NCI-H2029 treated with DMSO at 0.1 percent for 48 hours (cell line): ENCODE measurements around the gene LRRK1.
"Not testable (repeated sequence)": the region's sequence is repeated elsewhere in the genome, so short reads cannot be mapped to it uniquely, and the experiment has no call there.

Experiments used
- DNase-seq: peaks from one replicate; lab custom pipeline; 2025; lab: John Stamatoyannopoulos, UW

LRRK1 gene

GRCh38 chr15:101070502-101071273, 151.5 kb downstream of the LRRK1 start:
- DNase-seq: peak; percentile 1

DNA sequence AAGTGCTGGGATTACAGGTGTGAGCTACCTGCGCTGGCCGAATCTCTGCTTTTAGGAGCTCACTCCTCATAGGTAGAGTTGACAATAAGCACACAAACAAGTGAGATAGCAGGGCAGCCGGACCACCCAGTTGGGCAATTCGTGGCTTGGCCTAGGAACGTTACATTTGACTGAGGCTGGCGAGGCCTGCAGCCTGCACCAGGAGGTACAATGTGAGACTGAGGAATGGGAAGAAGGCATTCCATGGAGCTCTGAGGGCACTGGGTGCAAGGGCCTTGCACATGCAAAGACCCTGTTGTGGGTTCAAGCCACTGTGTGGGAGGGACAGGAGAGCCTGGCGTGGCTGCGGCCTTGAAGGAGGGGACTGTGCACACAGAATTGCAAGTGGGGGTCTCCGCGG, 152.5 kb downstream of the LRRK1 start:
- DNase-seq: no peak

- not testable (repeated sequence) for DNase-seq
Observed at GRCh38 chr15:101072235-101072634, 153.1 kb downstream of the LRRK1 start.

DNA sequence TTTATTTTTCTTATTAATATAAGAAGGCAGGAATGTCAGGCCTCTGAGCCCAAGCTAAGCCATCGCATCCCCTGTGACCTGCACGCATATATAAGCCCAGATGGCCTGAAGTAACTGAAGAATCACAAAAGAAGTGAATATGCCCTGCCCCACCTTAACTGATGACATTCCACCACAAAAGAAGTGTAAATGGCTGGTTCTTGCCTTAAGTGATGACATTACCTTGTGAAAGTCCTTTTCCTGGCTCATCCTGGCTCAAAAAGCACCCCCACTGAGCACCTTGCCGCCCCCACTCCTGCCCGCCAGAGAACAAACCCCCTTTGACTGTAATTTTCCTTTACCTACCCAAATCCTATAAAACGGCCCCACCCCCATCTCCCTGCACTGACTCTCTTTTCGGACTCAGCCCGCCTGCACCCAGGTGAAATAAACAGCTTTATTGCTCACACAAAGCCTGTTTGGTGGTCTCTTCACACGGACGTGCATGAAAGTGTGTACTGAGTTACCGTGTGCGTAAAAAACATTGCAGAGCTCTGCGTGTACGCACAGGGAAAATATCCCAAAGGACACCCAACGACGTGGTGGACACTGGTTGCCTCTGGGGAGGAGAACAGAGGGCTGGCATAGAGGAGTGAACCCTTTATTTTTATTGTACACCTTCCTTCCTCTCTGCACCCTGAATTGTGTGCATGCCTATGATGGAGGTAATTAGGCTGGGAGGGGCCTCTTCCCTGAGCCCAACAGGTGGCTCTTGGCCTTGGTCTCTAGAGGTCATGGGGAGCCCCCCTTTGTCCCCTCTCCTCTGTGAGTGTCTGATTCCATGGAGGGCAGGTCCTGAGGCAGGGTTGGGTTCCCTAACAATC, 158.9 kb downstream of the LRRK1 start:
- not testable (repeated sequence) for DNase-seq

DNA sequence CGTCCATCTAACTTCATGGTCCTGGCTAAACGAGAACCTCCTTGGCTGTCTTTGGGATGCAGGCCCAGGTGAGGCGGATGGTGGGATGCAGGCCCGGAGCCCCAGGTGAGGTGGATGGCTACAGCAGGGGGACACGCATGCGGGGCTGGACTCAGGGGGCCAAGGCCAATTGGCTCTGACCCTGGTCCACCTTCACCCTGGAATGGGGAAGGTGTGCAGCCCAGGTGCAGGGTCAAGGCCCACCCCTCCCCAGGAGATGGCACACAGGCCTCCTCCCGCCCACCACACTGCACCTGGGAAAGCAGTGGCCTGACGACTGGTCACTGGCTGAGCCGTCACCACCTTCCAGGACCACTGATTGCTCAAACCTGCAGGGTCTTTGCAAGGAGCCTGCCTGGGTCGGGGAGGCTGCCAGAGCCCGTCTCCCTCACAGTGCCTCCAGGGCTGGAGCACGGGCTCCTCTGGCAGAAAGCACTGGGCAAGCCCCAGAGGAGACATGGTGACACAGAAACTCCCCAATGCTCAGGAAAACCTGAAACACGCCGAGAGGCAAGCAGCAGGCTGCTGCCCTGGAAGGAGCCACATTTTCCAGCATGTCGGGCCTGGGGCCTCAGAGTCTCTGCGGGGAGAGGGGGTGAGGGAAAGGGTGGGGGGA, 159.6 kb downstream of the LRRK1 start:
- no peak for DNase-seq

GRCh38 chr15:101081900-101082299, 162.7 kb downstream of the LRRK1 start:
- no peak for DNase-seq

DNA sequence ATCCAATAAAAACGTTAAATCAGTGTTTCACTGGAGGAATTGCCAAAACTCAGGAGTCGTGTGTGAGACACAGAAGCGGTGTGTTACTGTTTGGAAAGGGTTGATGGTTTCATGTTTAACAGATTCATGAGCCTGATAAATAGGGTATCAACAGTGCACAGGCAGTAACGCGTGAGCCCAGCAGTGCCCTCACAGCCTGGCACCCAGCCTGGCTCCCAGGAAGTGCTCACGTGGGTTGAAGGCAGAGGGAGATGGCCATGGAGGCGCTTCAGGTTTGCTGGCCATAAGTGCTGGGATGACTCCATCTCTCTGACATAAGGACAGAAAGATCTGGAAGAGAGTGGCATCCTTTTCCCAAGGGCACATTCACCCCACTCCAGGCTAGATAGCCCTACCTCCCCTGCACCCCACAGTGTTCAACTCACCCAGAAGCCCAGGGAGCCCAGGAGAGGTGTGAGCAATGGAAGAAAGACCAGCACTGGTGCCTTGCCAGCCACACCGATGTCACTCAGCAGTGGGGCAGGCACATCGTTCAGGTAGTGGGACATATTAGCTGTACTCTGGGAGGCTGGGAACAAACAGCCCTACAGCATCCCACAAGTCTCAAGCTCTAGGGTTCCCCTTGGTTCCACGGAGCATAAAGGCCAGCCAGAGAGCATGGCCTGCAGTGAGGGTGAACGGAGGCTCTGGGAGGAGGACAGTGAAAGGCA, 164.3 kb downstream of the LRRK1 start:
- no peak for DNase-seq

DNA sequence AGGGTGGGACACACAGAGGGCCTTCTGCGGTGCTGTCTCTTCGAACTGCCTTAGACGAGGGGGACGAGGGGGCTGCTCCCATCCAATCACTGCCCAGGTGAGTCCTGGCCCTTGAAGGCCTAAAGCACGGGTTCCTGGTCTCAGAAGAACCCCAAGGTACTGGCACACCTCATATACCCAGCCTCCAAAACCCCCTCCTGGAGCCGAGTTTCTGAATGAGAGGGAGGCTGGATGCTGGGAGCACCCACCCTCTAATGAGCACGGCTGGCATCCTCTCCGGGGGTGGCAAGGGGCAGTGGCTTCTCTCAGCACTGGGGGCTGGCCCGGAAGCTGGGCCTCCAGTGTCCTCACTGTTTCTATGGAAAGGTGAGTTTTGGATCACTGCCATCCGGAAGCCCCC, 165.6 kb downstream of the LRRK1 start:
- no peak for DNase-seq

DNA sequence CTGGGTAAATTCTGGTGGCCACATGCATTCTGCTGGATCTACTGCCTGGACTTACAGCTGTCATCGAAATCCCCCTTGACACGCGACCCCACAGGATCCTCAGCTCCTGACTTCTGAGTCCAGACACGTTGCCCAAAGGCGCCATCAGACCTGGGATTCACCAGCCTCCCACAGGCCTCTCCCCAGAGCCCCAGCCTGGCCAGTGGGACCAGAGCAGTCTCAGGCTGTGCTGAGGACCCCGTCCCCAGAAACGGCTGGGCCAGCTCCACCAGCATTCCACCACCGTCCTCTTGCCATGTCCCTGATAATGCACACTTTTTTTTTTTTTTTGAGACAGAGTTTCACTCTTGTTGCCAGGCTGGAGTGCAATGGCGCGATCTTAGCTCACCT, 166.1 kb downstream of the LRRK1 start:
- DNase-seq: no peak

DNA sequence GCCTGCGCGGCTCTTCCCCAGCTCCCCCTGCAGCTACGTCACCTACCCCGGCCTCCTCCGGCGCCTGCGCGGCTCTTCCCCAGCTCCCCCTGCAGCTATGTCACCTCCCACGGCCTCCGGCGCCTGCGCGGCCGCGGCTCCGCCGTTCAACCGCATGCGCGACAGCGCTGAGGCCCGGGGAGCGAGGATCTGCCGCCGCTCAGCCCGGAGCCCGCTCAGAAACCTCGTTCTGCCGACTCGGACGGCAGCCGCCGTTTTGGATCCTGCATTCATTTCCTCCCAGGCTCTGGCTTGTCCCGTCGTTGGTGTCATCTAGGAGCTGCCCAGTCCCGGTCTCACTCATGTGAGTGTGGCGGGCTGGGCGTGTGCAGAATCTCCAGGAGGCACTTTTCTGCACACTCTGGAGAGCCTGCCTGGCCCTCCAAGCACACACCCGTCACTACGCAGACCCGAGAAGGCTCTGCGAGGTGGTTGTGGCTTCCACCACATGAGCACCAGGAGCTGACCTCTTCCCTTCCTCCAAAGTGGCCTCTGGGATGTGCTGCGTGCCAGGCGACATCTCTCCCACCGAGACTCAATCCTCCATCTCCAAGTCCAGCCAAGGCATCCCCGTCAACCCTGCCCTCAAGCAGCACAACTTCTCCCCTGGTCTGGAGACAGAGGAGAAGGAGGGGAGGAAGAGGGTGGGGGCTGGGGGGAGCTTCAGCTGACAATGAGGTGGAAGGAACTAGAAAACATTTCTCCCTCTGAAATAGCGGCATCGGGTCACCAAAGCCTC, 167.4 kb downstream of the LRRK1 start:
- DNase-seq: no peak

DNA sequence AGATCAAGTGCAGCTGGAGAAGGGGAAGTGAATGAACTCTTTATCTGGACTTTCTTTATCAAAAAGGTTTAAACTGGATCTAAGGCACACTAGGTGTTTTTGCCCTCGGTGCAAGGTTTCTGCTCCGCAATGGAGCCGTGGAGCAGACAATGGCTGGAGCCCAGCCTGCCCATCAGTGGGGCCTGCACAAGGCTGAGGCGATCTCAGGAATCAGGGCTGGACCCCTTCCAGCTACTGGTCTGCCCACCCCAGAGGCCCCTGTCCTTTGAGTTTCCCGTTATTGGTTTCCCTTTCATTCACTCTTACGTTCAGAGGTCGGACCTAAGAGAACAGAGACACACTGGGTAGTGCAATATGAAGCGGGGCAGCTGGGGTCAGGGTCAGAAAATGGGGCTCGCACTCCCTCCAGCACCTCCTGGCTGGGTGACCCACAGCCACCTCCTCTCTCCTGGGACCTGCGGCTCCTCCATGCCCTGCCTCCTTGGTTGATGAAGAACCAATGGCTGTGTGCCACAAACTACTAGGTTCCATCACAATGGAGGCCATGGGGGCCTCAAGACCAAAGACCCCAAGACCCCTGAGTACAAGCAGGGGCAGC, 168.1 kb downstream of the LRRK1 start:
- DNase-seq: no peak

DNA sequence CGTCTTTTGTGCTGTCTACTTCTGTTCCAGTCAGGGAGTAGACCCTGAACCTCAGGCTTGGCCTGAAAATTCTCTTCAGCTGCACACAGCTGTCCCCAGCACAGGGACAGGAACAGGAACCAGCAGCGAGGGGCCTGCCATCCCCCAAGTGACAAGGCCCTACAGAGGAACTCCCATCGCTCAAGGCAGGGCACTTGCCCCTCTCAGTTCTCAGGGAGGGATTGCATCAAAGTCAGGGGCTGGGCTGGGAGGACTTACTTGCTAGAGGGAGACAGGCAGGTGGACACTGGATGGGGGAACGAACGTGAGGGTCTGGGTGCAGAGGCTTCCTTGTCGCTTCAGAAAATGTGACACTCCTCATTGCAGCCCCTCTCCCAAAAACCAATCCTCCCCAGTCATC, 169.1 kb downstream of the LRRK1 start:
- no peak for DNase-seq

DNA sequence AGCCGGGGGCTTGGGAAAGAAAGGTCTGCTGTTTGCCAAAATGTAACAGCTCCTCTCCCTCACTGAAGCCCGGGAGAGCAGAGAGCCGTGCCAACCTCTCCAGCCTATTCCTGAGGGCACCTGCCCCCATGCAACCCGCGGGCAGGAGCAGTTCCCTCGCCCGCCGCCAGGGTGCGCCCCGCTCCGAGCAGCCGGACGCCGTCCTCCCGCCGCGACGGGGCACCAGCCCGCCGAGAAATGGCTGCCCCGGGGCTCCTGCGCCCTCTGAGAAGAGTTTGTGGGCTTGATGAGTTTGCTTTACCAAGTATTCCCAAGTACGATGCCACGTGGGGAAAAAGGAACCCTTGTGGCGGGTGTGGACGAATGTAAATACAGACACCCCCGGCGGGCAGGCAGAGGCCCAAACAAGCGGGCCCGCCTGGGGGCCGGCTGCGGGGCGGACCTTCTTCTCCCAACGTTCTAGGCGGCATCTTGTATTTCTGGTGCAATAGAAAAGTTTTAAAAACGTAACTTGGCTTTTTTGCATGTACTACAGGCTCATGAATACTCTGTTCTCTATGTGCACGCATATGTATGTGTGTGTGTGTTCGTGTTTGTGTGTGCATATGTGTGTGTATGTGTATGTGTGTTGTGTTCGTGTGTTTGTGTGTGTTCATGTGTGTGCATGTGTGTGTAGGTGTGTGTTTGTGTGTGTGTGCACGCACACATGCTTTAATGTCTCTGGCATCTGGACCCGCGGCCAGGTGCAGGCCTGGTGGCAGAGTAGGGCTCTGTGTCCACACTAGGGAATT, 169.8 kb downstream of the LRRK1 start:
- DNase-seq: peak; percentile 7

DNA sequence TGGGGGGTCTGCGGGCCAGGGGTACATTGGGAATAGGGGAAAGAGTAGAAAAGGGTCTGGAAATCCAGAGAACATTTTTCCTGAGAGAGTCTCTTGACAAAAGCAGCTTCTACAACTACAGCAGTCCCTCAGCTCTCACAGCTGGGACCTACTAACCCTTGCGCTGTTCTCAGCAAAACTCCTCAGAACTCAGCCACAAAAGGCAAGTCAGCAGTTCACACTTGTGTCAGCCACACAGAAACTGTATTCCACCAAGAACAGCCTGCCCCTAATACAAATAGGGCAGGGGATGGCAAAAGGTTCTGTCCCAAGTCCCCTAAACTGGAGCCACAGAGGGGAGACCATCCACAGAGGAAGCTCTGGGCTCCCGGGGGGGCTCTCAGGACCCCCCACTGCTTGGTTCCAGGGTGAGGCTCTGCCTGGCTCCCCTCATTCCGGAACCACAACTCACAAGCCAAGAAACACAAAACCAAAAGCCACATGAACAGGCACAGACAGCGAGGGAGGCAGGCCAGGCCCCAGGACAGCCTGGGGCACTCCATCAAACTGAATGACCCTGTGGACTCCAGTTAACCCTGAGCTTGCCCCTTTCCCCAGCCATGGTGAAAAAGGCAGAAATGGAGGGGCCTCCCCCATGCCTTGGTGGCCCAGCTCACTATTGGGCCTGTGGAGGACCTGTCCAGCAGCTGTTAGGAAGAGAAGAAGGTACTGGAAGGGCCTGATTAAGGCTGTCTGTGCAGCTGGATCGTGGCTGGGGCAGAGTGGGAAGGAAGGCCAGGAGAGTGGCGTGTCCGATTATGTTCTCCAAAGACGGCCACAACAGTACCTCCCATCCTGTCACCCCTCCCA, 170.6 kb downstream of the LRRK1 start:
- no peak for DNase-seq

DNA sequence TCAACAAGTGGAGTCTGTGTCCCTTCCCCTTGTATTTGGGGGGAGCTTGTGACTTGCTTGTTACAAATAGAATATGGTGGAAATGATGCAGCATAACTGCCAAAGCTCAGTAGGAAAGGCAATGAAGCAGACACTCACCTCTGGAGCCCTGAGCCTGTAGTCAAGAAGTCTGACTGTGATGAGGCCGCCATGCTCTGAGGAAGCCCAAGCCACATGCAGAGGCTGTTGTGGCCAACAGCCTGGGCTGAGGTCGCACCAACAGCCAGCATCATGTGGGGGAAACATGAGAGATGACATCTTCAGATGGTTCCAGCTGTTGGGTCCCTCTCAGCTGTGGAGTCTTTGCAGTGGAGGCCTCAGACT, 171.3 kb downstream of the LRRK1 start:
- DNase-seq: no peak

DNA sequence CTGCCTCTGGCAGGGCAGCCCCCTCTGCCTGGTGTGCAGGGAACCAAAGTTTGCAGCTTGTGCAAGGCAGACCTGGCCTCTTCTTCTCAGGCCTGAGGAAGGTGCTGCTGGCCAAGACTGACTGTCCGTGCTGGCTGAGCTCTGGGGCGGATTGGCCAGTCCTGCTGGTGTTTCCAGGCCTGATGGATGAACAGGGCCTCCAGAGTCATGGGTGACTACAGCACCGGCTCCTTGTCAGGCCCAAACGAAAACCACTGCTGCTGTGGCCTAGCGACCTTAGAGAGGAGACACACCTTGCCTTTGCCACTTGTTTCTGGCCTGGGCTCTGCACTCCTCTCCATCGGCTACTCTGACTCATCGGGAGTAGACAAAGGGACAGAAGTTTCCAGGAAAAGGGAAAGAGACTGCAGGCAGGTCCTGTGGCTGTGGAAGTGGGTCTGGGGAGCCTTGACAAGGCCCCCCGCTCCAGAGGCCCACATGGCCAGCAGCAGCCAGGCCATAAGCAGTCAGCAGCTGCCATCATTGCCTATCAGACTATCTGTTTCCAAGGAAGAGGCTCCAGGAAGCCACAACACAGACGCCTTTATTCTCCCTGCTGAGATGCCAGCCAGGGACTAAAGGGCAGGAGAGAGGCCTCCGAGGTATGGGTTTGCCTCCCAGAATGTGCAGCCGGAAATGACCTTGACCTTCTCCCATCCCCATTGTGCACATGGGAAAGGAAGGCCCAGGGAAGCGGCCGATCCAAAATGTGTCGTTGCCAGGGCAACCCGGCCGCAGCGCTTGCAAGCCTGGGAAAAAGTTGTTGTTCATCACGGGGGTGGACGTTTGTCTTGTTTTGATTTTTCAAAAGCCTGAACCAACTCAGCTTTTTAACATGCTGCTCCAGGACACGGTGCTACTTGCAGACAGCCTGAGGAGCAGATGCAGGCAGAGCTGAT, 172.2 kb downstream of the LRRK1 start:
- no peak for DNase-seq

- DNase-seq: no peak
Observed at GRCh38 chr15:101092156-101092866, 173.2 kb downstream of the LRRK1 start.

GRCh38 chr15:101092867-101093202, 173.7 kb downstream of the LRRK1 start:
- no peak for DNase-seq
